Ovary (tissue), 3 donors: Measurements from ENCODE around the gene WNK2.

ENCODE experiments used
- EP300 ChIP-seq: sonication (generic); formaldehyde crosslinking; IDR thresholded peaks from one replicate; pipeline ENCODE4 v1.6.1; 2017; ENCODE audit warnings: antibody characterized with exemption
- POLR2A ChIP-seq: fragments of 450-650 bp; IDR thresholded peaks from one replicate; pipeline ENCODE4 v1.6.1; 2017; ENCODE audit warnings: antibody characterized with exemption, mild to moderate bottlenecking, moderate library complexity
- TF ChIP-seq, protein P1 (sequence below), 3 donors: fragments of 450-650 bp in 2 of 3; fragments of 200-600 bp in 1 of 3; IDR thresholded peaks; one replicate each; pipeline versions ENCODE4 v1.5.1 to v1.8.0; 2016 to 2022; ENCODE audit warnings: antibody characterized with exemption in 3 of 3, mild to moderate bottlenecking in 1 of 3
- donor health status: DM: no; HTN: no; CAD: no.

- no peak for TF ChIP-seq EP300
- no peak for TF ChIP-seq POLR2A
- TF ChIP-seq, protein P1, sequence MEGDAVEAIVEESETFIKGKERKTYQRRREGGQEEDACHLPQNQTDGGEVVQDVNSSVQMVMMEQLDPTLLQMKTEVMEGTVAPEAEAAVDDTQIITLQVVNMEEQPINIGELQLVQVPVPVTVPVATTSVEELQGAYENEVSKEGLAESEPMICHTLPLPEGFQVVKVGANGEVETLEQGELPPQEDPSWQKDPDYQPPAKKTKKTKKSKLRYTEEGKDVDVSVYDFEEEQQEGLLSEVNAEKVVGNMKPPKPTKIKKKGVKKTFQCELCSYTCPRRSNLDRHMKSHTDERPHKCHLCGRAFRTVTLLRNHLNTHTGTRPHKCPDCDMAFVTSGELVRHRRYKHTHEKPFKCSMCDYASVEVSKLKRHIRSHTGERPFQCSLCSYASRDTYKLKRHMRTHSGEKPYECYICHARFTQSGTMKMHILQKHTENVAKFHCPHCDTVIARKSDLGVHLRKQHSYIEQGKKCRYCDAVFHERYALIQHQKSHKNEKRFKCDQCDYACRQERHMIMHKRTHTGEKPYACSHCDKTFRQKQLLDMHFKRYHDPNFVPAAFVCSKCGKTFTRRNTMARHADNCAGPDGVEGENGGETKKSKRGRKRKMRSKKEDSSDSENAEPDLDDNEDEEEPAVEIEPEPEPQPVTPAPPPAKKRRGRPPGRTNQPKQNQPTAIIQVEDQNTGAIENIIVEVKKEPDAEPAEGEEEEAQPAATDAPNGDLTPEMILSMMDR (IDR thresholded peaks at IDR 0.05): no peak
Observed at GRCh38 chr9:93355827-93356226, 171.9 kb downstream of the WNK2 start.
